Activated T-cell treated with anti-CD3 and anti-CD28 coated beads for 1 hour (primary cell): Measurements from ENCODE around the gene PLXDC2.
"Not testable (repeated sequence)": the region's sequence is repeated elsewhere in the genome, so short reads cannot be mapped to it uniquely, and the experiment has no call there.

ENCODE experiments used
- DNase-seq: peaks from one replicate; pipeline ENCODE4 v3.0.0-alpha.2; 2020; ENCODE audit warnings: low read depth

Gene PLXDC2

GRCh38 chr10:20207653-20208052 is 391.4 kb downstream of the PLXDC2 start:
- DNase-seq = no peak

- DNase-seq = not testable (repeated sequence)
These were observed 392.9 kb downstream of the PLXDC2 start for GRCh38 chr10:20209098-20209497.

- no peak for DNase-seq
These were observed 399.4 kb downstream of the PLXDC2 start for GRCh38 chr10:20215547-20216152.

- no peak for DNase-seq
These were observed 405.1 kb downstream of the PLXDC2 start for GRCh38 chr10:20221356-20221755.

GRCh38 chr10:20228729-20229128 is 412.5 kb downstream of the PLXDC2 start:
- DNase-seq = no peak

GRCh38 chr10:20232079-20232705 is 416.0 kb downstream of the PLXDC2 start:
- DNase-seq = no peak

GRCh38 chr10:20233423-20233822 is 417.2 kb downstream of the PLXDC2 start:
- no peak for DNase-seq

GRCh38 chr10:20234579-20234978 is 418.3 kb downstream of the PLXDC2 start:
- no peak for DNase-seq

GRCh38 chr10:20237091-20237570 is 420.9 kb downstream of the PLXDC2 start:
- no peak for DNase-seq

- DNase-seq = no peak
These were observed 421.4 kb downstream of the PLXDC2 start for GRCh38 chr10:20237586-20237985.

- DNase-seq = no peak
These were observed 424.4 kb downstream of the PLXDC2 start for GRCh38 chr10:20240643-20241042.

- no peak for DNase-seq
These were observed 431.2 kb downstream of the PLXDC2 start for GRCh38 chr10:20247454-20247853.

- DNase-seq = no peak
These were observed 431.9 kb downstream of the PLXDC2 start for GRCh38 chr10:20247891-20248708.

GRCh38 chr10:20254078-20254477 is 437.8 kb downstream of the PLXDC2 start:
- DNase-seq = no peak

GRCh38 chr10:20254497-20254896 is 438.3 kb downstream of the PLXDC2 start:
- no peak for DNase-seq

GRCh38 chr10:20256969-20257368 is 440.7 kb downstream of the PLXDC2 start:
- no peak for DNase-seq

- no peak for DNase-seq
These were observed 441.2 kb downstream of the PLXDC2 start for GRCh38 chr10:20257422-20257821.

GRCh38 chr10:20265146-20265545 is 448.9 kb downstream of the PLXDC2 start:
- DNase-seq = no peak

GRCh38 chr10:20267734-20268133 is 451.5 kb downstream of the PLXDC2 start:
- DNase-seq = no peak

- DNase-seq = no peak
These were observed 455.3 kb downstream of the PLXDC2 start for GRCh38 chr10:20271490-20271889.

GRCh38 chr10:20272608-20273007 is 456.4 kb downstream of the PLXDC2 start:
- DNase-seq = no peak

GRCh38 chr10:20274571-20274970 is 458.3 kb downstream of the PLXDC2 start:
- no peak for DNase-seq
